HEK293 (cell line): ENCODE data around the gene ETV6.

Experiments used
- ZNF174 ChIP-seq: fragments of 450-650 bp; formaldehyde crosslinking; IDR thresholded peaks from 2 replicates; pipeline ENCODE4 v1.5.0; 2017; ENCODE audit warnings: missing biosample characterization, mild to moderate bottlenecking, missing genetic modification characterization
- ZNF175 ChIP-seq: fragments of 450-650 bp; formaldehyde crosslinking; IDR thresholded peaks from 2 replicates; pipeline ENCODE4 v1.5.1; 2016; ENCODE audit warnings: missing biosample characterization, missing genetic modification characterization
- TF ChIP-seq, protein P1 (sequence below): fragments of 450-650 bp; formaldehyde crosslinking; IDR thresholded peaks from 2 replicates; pipeline ENCODE4 v1.5.0; 2017; ENCODE audit warnings: missing biosample characterization, missing genetic modification characterization, borderline replicate concordance
- TF ChIP-seq, protein P2 (sequence below): fragments of 450-650 bp; formaldehyde crosslinking; IDR thresholded peaks from 2 replicates; pipeline ENCODE4 v1.5.1; 2016; ENCODE audit warnings: missing biosample characterization, missing genetic modification characterization

- TF ChIP-seq ZNF174 (tag by site-specific recombination) (no peak), ZNF175 (no peak)
- TF ChIP-seq, protein P1, sequence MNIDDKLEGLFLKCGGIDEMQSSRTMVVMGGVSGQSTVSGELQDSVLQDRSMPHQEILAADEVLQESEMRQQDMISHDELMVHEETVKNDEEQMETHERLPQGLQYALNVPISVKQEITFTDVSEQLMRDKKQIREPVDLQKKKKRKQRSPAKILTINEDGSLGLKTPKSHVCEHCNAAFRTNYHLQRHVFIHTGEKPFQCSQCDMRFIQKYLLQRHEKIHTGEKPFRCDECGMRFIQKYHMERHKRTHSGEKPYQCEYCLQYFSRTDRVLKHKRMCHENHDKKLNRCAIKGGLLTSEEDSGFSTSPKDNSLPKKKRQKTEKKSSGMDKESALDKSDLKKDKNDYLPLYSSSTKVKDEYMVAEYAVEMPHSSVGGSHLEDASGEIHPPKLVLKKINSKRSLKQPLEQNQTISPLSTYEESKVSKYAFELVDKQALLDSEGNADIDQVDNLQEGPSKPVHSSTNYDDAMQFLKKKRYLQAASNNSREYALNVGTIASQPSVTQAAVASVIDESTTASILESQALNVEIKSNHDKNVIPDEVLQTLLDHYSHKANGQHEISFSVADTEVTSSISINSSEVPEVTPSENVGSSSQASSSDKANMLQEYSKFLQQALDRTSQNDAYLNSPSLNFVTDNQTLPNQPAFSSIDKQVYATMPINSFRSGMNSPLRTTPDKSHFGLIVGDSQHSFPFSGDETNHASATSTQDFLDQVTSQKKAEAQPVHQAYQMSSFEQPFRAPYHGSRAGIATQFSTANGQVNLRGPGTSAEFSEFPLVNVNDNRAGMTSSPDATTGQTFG (tag by site-specific recombination): no peak
- TF ChIP-seq, protein P2, sequence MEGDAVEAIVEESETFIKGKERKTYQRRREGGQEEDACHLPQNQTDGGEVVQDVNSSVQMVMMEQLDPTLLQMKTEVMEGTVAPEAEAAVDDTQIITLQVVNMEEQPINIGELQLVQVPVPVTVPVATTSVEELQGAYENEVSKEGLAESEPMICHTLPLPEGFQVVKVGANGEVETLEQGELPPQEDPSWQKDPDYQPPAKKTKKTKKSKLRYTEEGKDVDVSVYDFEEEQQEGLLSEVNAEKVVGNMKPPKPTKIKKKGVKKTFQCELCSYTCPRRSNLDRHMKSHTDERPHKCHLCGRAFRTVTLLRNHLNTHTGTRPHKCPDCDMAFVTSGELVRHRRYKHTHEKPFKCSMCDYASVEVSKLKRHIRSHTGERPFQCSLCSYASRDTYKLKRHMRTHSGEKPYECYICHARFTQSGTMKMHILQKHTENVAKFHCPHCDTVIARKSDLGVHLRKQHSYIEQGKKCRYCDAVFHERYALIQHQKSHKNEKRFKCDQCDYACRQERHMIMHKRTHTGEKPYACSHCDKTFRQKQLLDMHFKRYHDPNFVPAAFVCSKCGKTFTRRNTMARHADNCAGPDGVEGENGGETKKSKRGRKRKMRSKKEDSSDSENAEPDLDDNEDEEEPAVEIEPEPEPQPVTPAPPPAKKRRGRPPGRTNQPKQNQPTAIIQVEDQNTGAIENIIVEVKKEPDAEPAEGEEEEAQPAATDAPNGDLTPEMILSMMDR (tag by site-specific recombination): no peak
Observed at GRCh38 chr12:11861864-11862600, 212.6 kb downstream of the ETV6 start.
